ENCODE measurements around the gene CALD1.

CALD1 gene

DNA sequence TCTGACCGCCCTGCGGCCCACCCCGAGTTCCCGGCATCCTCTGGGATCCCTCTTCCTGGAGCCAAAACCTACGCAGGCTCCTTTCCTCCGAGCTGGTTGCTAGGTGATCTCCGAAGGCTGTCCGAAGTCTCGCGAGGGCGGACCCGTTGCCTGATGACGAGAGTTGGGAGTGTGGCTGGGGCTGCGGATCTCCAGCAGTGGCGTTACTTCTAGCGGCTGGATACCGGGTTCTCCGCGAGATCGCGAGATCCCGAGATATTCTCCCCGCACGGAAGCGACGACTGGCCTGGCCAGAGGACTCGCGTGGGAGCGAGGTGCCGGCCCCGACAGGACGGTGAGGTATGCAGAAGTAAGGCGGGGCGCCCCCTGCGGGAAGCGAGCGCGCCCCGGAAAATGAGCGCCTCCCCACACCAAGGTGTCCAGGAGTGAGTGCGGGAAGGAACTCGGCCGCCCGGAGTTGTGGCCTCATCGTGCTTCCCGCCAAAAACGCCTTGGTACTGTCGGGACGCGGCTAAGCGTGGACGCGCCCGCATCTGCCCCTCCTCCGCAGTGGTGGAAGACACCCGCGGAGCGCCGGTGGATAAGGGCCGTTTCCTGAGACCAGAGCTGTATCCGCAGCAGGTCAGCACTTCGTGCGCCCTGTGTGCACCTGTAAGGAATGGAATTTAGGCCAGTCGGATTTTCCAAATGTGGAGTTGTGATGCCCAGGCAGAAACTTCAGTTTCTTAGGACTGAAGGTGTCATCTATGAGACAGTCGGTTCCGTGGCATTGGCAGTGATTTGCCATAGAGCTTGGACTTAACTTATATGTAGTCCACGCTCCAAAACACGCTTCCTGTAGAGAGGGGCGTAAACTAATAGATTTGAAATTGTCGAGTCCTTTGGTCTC, 207.2 kb downstream of the CALD1 start, which contains the start of gene AGBL3:
Gene AGBL3, plus strand, starts transcription at position 146 of the 889 bp plus-strand sequence. CDS start 1,426 bp downstream, outside the sequence.
- peak; percentile 68 for DNase-seq (ENCODE audit: insufficient read length)
- peak; percentile 94 for FAIRE-seq
- TF ChIP-seq POLR2A (IDR thresholded peaks at IDR 0.05; ENCODE audit: low read depth, low read length) (peak; percentile 84; the same call in 1 of the 2 replicates), TAF1 (IDR thresholded peaks at IDR 0.05; ENCODE audit: borderline replicate concordance, low read depth, low read length) (peak; percentile 59; the same call in 1 of the 2 replicates), POLR2AphosphoS5 (IDR thresholded peaks at IDR 0.05; ENCODE audit: low read depth, low read length) (peak; percentile 75)

DNA sequence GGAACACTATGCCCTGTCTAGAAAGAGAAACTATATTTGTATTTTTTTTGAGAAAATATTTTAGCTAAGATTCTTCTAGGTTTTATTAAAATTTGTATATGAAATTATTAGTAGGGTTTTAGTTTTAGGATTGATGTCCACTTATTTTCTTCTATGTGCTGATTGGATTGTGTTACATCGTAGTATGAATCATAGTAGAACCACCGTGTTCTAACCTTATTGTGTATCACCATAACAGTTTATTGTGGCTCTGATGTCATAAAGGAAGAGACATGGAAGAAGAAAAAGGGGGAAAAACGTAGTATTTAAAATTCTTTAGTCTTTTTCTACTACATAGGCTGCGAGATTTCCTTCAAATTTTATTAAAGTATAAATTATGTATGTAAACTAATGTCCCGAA, 208.7 kb downstream of the CALD1 start:
- DNase-seq (ENCODE audit: insufficient read length): no peak
- no peak for FAIRE-seq

DNA sequence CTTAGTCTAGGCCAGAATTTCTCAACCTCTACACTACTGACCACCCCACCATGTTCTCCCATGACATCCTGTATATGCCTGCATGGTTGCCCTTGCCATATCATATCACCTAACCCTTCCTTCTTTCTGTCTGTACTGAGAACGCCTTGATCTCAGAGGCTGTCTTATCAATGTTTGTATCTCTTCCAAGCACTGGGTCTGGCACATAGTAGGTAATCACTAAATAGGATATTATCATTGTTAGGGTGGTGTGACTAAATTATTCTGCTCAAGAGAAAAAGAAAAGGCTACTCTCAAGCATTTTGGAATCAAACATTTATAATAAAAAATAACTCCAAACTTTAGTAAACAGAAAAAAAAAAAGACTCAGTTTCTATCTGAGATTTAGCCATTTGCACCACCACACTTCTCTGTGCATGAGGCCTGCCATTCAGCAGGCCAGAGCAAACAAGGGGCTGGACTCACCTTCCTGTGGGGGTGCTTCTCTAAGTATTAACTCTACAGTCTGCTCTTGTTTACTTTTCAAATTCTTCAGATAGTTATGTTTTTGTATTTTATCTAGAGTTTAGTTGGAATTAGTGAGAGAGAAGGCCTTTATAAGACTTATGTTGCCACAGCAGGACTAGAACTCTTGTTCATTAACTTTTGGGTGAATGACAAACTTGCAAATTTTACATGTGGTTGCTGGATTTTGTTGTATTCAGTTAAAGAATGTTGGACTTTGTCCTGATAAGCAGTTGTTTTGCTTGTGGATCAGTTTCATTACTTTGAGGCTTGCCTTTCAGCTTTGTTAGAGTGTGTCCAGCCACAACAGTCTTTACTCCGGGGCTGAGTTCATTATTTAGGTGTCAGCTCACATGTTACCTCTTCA, 212.3 kb downstream of the CALD1 start:
- peak; percentile 17 for FAIRE-seq
- no peak for DNase-seq (ENCODE audit: insufficient read length)
- TF ChIP-seq POLR2AphosphoS5 (IDR thresholded peaks at IDR 0.05; ENCODE audit: low read depth, low read length) (no peak), TAF1 (IDR thresholded peaks at IDR 0.05; ENCODE audit: borderline replicate concordance, low read depth, low read length) (no peak), POLR2A (IDR thresholded peaks at IDR 0.05; ENCODE audit: low read depth, low read length) (no peak)

More for the DNA sequence above, 208.7 kb downstream of the CALD1 start:
- TF ChIP-seq POLR2AphosphoS5 (IDR thresholded peaks at IDR 0.05; ENCODE audit: low read depth, low read length) (no peak), TAF1 (IDR thresholded peaks at IDR 0.05; ENCODE audit: borderline replicate concordance, low read depth, low read length) (no peak), POLR2A (IDR thresholded peaks at IDR 0.05; ENCODE audit: low read depth, low read length) (no peak)

DNA sequence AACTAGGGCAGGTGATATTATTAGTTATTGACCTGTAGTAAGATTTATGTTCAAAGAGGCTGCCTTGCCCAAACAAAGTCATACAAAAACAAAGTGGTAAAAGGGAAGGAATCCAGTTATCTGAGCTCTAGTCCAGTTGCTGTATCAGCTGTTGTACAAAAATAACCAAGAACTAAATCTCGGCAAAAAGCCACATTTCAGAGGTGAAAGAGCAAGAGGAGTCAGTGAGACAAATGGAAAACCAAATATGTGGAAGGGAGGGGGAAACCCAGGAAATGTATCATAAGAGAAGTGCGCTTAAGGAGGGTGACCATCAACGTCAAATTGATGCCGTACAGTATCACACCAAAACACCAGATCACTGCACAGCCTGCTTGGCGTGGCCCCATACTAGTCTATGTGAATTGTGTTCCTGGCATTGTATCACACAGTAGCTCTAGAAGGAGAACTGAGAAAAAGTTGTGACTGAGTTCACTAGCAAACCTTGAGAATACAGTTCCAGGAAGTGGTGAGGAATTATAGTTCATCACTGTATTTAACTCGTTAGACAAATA, 213.3 kb downstream of the CALD1 start:
- FAIRE-seq: peak; percentile 98
- TF ChIP-seq POLR2A (IDR thresholded peaks at IDR 0.05; ENCODE audit: low read depth, low read length): peak; percentile 49; the same call in 1 of the 2 replicates
- no peak for TF ChIP-seq TAF1 (IDR thresholded peaks at IDR 0.05; ENCODE audit: borderline replicate concordance, low read depth, low read length)
- TF ChIP-seq POLR2AphosphoS5 (IDR thresholded peaks at IDR 0.05; ENCODE audit: low read depth, low read length): peak; percentile 78

DNA sequence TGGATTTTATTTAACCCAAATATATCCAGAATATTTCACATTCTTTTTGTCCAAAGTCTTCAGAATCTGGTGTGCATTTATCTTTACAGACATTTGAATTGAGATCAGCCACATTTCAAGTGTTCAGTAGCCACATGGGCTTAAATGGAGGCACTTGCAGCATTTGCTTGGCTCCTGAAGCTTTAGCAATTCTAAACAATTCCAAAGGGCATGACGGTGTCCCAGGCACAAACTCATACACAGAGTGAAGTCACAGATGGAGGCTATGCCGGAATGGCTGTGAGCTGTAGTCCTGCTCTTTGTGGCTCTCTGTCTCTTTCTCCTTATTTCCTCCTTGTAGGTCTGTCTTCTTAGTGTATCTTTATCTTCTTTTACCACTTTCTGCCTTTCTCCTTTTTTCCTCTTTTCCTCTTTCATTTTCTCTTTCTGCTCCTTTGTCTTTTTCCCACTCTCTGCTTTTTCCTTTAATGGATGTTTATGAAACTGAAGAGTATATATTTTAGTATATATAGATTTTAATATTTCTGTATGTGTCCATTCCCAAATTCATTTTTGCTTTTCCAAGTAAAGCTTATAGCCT, 214.5 kb downstream of the CALD1 start:
- TF ChIP-seq POLR2A (IDR thresholded peaks at IDR 0.05; ENCODE audit: low read depth, low read length): no peak; the same call in 1 of the 2 replicates
- TF ChIP-seq TAF1 (IDR thresholded peaks at IDR 0.05; ENCODE audit: borderline replicate concordance, low read depth, low read length): no peak
- TF ChIP-seq POLR2AphosphoS5 (IDR thresholded peaks at IDR 0.05; ENCODE audit: low read depth, low read length): no peak
- FAIRE-seq: no peak
- no peak for DNase-seq (ENCODE audit: insufficient read length)

More for the DNA sequence above, 213.3 kb downstream of the CALD1 start:
- no peak for DNase-seq (ENCODE audit: insufficient read length)

DNA sequence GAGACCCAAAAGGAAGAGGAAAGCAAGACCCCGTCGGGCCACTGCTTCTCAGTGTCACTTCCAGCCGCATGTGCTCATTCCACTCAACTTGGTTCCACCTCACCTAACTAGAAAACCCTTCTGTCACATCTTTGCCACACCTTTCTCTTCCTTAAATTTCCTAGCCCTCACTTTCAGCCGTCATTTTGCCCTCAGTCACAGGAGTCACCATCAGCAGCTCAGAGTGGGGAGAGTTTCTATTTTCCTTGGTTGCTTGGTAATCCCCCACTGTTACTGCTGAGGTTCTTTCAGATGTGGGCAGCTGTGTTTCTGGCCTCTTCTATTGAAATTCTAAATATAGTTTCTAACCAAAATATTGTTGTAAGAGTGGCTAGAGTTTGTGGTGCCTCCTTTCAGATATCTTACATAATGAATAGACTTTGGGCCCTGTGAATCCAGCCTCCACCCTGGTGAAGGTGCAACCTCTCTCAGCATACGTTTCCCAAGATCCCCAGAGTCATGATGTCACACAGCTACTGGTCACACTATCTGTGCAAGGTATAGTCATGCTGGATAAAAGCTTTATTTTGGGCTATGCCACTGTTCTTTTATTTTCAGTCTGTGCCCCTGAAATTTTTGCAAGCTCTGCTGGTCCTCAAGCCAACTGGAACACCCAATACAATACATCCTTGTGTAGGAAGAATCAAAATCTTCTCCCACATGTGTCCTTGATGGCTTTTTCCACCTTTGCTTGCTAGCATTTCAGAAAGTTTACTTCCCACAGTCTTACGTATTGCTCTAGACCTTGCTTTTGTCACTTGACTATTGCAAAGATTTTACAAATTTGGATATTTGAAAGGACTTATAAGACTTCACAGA, 216.0 kb downstream of the CALD1 start:
- FAIRE-seq (peak; percentile 89), DNase-seq (ENCODE audit: insufficient read length) (no peak)
- TF ChIP-seq POLR2AphosphoS5 (IDR thresholded peaks at IDR 0.05; ENCODE audit: low read depth, low read length) (no peak), TAF1 (IDR thresholded peaks at IDR 0.05; ENCODE audit: borderline replicate concordance, low read depth, low read length) (no peak), POLR2A (IDR thresholded peaks at IDR 0.05; ENCODE audit: low read depth, low read length) (peak; percentile 50)

DNA sequence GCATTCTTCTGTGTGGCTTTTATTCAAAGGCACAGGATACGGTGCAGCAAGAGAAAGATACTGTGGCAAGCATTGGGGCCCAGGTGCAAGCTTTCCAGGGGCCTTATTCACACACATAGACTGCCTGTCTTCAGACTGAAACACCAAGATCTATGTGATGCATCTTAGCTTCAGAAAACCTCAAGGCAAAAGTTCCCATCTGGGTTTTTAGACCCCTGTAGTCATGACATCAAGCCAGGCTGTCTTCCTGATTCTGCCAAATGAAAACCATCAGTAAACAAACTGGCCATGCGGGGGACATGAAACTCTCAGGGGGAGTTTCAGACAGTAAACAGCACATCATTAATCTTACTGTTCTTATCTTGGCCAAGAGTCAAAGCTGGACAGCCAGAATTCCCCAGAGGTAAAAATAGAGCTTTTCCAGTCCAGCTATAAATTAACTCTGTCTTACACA, 216.7 kb downstream of the CALD1 start:
- DNase-seq (ENCODE audit: insufficient read length): no peak
- peak; percentile 51 for FAIRE-seq
- TF ChIP-seq POLR2A (IDR thresholded peaks at IDR 0.05; ENCODE audit: low read depth, low read length) (no peak), TAF1 (IDR thresholded peaks at IDR 0.05; ENCODE audit: borderline replicate concordance, low read depth, low read length) (no peak), POLR2AphosphoS5 (IDR thresholded peaks at IDR 0.05; ENCODE audit: low read depth, low read length) (no peak)

DNA sequence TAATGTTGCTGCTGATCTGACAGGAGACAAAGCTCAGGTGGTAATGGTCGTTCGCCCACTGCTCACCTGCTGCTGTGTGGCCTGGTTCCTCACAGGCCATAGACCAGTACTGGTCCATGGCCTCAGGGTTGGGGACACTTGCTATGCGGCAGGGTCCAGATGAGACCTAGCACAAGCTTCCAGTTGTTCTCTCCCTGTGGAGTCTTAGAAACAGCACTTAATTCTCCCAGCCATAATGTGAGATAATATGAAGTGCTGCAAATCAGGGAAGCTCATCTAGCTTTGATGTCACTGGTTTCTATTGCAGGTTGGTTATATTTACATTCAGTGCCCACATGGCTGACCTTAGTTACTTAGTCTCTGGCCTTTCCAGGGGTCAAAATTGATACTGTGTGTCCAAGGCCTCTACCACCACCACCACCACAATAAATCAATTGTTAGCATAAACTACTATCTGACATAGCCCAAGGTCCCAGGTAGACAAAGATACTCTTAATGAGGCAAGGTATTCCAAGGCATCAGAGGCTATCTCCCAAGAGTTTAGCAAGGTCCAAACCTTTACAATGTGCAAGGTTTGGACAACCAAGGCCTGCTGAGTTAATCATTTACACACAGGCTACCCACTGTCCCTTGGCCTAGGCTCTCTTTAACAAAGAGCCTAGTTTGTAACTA, 217.9 kb downstream of the CALD1 start:
- peak; percentile 21 for FAIRE-seq
- TF ChIP-seq POLR2A (IDR thresholded peaks at IDR 0.05; ENCODE audit: low read depth, low read length): no peak
- no peak for TF ChIP-seq TAF1 (IDR thresholded peaks at IDR 0.05; ENCODE audit: borderline replicate concordance, low read depth, low read length)
- TF ChIP-seq POLR2AphosphoS5 (IDR thresholded peaks at IDR 0.05; ENCODE audit: low read depth, low read length): no peak
- DNase-seq (ENCODE audit: insufficient read length): no peak

DNA sequence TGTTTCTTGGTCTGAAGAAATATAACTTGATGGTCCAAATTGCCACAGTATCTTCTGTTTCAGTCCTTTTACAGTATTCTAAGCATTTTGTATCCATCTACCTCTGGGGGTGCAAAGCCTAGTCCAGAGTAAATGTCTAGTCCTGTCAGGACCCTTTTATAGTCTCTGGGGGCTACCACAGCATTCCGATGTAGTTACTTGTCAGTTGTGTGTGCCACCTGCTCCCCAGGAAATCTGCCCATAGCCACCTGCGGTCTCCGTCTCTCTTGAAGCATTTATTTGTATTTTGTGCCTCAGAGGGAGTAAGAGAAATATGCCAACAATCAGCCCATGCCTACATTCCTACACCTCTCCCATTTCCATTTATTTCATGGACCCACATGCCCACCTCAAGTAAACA, 219.7 kb downstream of the CALD1 start:
- FAIRE-seq (no peak), DNase-seq (ENCODE audit: insufficient read length) (no peak)
- TF ChIP-seq TAF1 (IDR thresholded peaks at IDR 0.05; ENCODE audit: borderline replicate concordance, low read depth, low read length): no peak
- TF ChIP-seq POLR2A (IDR thresholded peaks at IDR 0.05; ENCODE audit: low read depth, low read length): no peak
- TF ChIP-seq POLR2AphosphoS5 (IDR thresholded peaks at IDR 0.05; ENCODE audit: low read depth, low read length): no peak
